ENCODE results near the gene SERPINE1.
"Not testable (repeated sequence)": the region's sequence is repeated elsewhere in the genome, so short reads cannot be mapped to it uniquely, and the experiment has no call there.

SERPINE1 gene

DNA sequence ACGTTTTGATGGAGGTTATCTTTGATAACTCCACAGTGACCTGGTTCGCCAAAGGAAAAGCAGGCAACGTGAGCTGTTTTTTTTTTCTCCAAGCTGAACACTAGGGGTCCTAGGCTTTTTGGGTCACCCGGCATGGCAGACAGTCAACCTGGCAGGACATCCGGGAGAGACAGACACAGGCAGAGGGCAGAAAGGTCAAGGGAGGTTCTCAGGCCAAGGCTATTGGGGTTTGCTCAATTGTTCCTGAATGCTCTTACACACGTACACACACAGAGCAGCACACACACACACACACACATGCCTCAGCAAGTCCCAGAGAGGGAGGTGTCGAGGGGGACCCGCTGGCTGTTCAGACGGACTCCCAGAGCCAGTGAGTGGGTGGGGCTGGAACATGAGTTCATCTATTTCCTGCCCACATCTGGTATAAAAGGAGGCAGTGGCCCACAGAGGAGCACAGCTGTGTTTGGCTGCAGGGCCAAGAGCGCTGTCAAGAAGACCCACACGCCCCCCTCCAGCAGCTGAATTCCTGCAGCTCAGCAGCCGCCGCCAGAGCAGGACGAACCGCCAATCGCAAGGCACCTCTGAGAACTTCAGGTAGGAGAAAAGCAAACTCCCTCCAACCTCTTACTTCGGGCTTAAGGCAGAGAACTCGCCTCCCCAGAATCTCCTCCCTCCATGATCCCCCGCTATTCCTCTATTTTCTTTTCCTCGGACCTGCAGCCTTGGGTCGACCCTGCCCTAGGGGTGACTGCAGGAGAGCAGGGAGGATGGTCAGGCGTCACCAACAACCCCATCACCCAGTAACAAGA is at the start of gene SERPINE1:
Gene SERPINE1, plus strand, starts transcription at position 454 of the 809 bp plus-strand sequence. CDS start 1,290 bp downstream, outside the sequence.
- DNase-seq: peak; percentile 95

DNA sequence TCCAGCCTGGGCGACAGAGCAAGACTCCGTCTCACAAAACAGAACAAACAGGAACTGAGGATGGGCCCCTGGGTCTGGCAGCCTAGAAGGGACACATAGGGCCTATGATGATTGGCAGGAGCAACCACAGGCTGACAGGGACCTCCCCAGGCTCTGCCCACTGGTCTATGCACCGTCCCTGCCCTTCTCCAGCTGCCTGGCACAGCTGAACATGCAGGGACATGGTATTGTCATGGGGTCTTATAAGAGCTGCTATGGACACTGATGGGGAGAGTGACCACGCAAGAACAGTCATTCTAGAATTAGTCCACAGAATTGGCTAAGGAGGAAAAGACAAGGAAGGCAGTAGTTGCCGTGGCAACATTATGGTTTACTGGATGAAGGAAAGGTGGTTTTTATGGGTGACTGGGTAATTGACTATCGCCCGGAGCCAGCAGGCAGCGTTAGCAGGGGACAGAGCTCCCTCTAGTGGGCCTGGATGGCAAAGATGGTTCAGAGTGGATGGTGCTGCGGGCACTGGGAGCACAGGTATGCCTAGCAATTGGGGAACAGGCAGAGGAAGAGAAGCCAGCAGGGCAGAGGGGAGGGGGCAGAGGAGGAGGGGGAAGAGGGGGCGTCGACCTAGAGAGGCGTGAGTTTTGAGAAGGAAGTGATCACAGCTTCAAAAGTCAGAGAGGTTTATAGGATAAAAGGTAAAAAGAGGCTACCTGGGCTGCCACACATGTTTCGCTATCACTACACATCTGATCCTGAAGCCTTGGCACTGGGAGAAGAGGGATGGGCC is 49.4 kb upstream of the SERPINE1 start:
- peak; percentile 81 for DNase-seq

DNA sequence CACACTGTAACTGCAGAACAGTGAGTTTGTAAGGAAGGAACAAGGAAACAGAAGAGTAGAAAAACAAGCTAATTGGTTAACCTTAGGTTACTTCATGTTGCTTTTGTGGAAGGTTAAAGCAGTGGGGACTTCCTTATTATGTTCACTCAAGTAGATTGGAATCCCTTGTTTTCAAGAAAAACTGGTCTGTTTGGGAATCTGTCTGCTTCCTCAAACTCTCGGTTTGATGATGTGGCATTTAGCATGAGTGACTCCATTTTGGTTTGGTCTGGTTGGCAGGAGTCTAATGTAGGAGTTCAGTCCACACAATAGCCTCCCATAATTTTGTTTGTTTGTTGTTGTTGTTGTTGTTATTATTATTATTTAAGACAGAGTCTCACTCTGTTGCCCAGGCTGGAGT is 45.5 kb upstream of the SERPINE1 start:
- DNase-seq: no peak

DNA sequence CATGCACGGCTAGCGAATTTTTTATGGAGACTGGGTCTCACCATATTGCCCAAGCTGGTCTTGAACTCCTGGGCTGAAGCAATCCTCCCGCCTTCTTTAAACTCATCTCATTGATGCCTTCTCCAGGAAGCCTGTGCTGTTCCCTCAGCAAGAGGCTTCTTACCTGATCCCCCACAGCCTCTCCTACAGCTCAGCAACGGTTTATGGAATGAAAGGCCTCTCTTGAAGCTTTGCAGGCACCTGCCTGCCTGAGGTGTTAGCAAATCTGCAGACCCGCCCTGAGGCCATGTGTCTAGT is 42.1 kb upstream of the SERPINE1 start:
- DNase-seq: no peak

DNA sequence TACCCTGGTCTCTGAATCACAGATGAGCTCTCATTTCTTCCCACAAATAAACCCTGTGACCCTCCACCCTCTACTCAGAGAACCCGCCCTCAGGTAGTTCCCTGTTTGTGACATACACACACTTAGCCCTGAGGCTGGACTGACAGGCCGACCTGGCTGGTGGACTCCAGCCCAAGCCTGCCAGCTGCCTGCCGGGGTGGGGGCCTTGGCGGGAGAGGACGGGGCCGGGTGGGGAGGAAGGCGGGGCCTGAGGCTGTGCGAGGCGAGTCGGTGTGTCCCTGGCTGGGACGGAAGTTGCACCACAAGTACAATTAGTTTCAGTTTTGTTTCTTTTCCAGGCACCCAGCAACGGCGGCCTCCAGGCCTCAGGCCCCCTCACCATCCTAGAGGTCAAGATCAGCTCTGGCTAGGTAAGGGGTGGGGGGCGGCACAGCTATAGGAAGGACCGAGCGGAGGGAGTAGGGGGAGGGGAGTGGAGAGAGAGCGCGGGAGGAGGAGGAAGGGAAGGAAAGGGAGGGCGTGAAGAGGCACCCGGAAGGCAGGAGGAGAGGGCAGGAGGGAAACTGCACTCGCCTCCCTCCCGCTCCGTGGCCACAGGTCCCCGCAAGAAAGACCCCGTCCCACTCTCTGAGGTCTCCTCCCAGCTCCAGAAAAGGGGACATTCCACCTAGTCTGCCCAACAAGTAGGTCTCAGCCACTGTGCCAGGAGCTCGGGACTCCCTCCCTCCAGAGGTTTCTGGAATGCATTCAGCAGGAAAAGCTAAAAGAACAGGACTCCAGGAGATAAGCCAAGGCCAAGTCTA is 41.5 kb upstream of the SERPINE1 start, which contains the start of gene TRIM56:
Gene TRIM56, plus strand, starts transcription at position 320 of the 803 bp plus-strand sequence. CDS start 1,832 bp downstream, outside the sequence.
- DNase-seq: peak; percentile 90

DNA sequence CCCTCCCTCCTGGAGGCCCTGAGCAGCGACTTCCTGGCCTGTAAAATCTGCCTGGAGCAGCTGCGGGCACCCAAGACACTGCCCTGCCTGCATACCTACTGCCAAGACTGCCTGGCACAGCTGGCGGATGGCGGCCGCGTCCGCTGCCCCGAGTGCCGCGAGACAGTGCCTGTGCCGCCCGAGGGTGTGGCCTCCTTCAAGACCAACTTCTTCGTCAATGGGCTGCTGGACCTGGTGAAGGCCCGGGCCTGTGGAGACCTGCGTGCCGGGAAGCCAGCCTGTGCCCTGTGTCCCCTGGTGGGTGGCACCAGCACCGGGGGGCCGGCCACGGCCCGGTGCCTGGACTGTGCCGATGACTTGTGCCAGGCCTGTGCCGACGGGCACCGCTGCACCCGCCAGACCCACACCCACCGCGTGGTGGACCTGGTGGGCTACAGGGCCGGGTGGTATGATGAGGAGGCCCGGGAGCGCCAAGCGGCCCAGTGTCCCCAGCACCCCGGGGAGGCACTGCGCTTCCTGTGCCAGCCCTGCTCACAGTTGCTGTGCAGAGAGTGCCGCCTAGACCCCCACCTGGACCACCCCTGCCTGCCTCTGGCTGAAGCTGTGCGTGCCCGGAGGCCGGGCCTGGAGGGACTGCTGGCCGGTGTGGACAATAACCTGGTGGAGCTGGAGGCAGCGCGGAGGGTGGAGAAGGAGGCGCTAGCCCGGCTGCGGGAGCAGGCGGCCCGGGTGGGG is 39.4 kb upstream of the SERPINE1 start:
- DNase-seq: no peak

DNA sequence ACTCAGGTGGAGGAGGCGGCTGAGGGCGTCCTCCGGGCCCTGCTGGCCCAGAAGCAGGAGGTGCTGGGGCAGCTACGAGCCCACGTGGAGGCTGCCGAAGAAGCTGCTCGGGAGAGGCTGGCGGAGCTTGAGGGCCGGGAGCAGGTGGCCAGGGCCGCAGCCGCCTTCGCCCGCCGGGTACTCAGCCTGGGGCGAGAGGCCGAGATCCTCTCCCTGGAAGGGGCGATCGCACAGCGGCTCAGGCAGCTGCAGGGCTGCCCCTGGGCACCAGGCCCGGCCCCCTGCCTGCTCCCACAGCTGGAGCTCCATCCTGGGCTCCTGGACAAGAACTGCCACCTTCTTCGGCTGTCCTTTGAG is 38.9 kb upstream of the SERPINE1 start:
- no peak for DNase-seq

DNA sequence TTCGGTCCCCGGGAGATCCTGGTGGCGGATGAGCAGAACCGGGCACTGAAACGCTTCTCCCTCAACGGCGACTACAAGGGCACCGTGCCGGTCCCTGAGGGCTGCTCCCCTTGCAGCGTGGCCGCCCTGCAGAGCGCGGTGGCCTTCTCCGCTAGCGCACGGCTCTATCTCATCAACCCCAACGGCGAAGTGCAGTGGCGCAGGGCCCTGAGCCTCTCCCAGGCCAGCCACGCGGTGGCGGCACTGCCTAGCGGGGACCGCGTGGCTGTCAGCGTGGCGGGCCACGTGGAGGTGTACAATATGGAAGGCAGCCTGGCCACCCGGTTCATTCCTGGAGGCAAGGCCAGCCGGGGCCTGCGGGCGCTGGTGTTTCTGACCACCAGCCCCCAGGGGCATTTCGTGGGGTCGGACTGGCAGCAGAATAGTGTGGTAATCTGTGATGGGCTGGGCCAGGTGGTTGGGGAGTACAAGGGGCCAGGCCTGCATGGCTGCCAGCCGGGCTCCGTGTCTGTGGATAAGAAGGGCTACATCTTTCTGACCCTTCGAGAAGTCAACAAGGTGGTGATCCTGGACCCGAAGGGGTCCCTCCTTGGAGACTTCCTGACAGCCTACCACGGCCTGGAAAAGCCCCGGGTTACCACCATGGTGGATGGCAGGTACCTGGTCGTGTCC is 37.9 kb upstream of the SERPINE1 start:
- DNase-seq: no peak

DNA sequence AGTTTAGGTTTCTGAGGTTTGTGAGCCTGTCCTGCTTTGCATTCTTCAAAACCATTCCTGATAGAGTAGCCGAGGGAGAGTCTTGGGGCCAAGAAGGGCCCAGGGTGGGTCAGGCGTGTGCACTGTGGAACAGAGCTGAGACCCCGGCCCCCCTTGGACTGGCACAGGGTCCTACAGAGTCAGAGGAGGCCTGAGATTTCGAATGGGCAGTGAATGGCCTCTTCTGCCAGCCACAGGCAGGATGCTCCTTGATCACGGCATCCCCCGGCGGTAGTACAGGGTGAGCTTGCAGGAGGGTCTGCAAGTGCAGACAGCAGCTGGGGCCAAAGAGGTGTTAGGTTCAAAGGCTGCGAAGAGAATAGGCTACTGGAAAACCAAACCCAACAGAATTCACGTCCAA is 37.0 kb upstream of the SERPINE1 start:
- no peak for DNase-seq

DNA sequence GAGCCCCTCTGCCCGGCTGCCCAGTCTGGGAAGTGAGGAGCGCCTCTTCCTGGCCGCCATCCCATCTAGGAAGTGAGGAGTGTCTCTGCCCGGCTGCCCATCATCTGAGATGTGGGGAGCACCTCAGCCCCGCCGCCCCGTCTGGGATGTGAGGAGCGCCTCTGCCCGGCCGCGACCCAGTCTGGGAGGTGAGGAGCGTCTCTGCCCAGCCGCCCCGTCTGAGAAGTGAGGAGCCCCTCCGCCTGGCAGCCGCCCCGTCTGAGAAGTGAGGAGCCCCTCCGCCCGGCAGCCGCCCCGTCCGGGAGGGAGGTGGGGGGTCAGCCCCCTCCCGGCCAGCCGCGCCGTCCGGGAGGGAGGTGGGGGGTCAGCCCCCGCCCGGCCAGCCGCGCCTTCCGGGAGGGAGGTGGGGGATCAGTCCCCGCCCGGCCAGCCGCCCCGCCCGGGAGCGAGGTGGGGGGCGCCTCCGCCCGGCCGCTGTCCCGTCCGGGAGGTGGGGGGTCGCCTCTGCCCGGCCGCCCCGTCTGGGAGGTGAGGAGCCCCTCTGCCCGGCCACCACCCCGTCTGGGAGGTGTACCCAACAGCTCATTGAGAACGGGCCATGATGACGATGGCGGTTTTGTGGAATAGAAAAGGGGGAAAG is 34.5 kb upstream of the SERPINE1 start:
- not testable (repeated sequence) for DNase-seq

DNA sequence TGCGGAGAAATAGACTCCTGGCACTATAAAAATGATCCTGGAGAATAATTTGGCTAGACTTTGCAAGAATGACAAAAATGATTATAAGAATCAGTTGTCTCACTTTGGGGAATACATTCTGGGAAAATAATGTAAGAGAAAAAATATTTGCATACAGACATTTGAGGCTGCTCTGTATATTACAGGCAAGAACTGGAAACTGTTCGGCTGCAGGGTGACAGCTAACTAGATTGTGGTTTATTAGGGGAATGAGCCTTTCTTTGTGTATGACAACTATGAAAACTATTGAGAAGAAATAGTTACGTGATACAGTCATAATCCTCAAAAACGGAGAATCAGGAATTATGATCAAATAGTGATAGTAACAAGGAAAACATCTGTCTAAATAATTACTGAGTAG is 33.0 kb upstream of the SERPINE1 start:
- no peak for DNase-seq

DNA sequence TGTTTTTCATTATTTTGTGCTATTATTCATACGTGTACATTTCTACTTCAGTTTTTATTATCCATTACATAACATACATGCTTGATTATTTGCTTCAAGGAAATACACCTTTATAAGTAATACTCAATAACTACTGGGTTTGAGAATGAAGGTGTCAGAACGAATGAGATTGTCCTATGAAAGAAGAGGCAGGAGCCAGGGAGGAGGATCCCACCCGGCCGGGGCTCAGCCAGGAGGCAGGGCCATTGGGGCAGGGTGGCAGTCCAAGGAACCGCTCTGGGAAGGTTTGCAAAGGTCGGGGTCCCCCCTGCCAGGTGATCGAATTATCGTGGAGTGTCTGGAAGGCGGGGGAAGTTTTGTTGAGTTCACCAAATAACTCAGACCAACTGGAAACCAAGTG is 32.5 kb upstream of the SERPINE1 start:
- DNase-seq: no peak

DNA sequence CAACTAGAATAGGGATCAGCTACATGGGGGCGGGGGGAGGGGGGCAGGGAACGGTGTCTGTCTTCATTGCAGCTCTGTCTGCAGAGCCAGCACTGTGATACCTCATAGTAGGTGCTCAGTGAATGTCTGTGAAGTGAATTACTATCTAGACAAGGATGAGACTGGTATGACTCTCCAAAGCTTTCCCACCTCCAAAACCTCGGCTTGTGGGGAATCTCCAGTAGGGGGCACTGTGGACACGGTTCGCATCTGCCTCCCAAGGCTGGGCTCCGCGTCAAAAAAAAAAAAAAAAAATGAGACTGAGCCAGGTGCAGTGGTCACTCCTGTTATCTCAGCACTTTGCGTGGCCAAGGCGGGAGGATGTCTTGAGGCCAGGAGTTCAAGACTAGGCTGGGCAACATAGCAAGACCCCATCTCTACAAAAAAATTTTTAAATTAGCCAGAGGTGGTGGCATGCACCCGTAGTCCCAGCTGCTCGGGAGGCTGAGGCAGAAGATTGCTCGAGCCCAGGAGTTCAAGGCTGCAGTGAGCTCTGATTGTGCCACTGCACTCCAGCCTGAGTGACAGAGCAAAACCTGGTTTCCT is 32.0 kb upstream of the SERPINE1 start:
- peak; percentile 49 for DNase-seq

DNA sequence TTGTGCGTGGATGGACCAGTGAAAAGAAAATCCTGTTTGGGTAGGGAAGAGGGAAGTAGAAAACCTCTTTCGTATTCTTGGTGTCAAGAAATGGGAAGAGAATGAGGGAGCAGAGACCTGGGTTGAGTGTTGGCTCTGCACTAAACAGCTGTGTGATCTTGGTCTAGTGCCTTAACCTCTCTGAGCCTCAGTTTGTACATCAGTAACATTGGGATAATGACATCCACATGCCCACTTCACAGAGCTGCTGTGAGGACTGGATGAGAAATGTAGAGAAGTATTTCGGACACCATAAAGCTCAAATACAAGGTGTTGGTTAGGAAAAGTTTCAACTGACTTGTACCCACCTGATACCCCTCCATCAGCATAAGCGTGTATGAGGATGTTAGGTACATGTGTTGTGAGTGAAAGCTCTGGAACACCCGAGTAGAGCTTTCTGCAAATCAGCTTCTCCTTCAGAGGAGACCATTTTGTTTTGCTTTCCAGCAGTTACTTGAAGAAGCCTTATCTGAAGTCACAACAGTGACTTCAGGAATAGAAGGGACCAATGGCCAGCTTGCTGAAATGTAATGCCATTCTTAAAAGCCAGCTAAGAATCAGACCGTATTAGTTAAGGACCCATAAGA is 30.5 kb upstream of the SERPINE1 start:
- DNase-seq: no peak

DNA sequence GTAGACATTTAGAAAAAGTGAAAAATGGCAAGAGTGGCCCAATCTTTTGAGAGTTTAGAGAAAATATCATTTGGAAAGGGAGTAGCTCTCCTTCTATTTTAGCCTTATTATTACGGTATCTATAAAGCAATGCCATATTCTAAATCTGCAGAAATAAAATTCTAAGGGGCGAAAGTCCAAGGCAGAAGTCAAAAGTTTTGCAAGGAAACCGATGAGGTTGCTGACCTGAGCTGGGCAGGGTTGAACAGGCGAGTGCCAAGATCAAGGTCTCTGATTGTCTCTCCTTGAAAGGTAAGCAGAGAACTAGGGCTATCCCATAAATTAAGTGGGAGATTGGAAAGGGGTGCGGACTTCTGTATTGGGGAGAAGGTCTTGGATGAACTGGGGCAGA is 30.0 kb upstream of the SERPINE1 start:
- DNase-seq: no peak

DNA sequence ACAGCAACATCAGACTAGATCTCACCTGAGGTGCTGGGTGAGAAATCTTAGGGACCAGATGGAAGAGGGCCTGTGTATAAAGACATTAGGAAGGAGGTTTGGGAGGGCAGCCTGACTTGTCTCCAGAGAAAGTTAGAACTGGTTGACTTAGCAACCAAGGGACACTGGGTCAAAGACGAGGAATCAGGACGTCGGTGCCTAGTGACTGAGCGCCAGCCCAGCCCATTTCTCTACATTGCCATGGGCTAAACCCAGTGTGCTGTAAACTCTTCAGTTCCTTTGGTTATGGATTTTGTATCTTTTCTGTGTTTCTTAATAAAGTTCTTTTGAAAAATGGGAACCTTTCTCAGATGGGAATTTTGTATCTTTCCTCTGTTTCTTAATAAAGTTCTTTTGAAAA is 29.3 kb upstream of the SERPINE1 start:
- DNase-seq: no peak

DNA sequence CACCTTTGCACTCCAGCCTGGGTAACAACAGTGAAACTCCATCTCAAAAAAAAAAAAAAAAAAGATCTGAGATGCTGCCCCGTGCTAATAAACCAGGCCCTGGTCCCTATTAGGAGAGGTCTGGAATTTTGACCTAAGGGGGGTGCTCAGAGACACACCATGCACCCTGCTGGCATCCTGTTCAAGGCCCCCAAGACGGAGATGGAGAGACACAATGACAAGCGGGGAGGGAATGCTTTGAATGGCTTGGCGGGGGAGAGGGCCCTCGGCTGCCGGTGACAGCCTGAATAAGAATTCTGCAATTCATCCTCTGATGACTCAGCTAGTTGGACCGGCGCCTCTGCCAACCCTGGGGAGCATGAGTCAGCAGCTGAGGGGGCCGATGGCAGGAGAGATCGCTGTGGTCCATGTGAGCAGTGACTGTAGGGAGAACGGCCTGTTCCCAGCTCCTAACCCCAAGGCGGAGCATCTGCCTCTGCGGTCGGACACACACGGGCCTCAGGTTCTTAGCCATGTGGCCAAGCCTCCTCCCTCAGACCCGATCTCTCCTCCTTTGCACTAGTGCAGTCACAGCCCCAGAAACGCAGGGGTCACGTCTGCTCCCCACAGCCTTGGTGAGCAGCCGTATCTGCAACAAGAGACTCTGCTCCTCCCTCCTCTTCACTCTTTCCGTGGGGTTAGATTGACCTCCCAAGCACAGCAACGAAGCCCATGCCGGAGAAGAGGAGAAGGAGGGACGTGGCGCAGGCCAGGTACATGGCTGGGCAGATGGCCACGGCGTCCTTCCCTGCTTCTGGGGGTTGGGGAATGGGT is 26.7 kb upstream of the SERPINE1 start:
- DNase-seq: peak; percentile 94

DNA sequence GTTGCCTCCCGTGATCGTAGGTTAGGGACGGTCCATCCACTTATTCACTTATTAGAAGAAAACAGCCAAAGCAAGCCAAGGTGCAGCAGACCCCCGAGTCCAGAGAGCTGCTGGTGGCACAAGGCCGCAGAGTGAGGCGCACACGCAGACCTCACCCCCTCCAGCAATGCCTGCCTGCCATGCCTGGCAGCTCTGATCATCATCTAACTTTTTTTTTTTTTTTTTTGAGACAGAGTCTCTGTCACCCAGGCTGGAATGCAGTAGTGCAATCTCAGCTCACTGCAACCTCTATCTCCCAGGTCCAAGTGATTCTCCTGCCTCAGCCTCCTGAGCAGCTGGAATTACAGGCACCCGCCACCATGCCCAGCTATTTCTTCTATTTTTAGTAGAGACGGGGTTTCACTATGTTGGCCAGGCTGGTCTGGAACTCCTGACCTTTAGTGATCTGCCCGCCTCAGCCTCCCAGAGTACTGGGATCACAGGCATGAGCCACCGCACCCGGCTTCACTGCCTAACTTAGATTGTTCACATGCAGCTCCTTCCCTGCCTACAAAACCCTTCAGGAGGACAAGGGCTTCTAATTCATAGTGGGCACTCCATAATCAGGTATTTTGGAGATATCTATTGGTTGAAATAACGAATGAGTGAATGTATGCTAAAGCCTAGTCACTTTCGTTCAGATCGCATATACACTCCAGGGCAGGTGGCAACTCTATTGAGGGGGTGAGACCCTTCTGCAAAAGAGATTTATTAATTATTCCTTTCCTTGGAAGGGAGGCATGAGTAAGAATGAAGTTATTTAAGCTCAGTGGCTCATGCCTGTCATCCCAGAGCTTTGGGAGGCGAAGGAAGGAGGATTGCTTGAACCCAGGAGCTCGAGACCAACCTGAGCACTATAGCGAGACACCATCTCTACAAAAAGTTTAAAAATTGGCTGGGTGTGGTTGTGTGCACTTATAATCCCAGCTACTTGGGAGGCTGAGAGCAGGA is 25.8 kb upstream of the SERPINE1 start:
- no peak for DNase-seq

DNA sequence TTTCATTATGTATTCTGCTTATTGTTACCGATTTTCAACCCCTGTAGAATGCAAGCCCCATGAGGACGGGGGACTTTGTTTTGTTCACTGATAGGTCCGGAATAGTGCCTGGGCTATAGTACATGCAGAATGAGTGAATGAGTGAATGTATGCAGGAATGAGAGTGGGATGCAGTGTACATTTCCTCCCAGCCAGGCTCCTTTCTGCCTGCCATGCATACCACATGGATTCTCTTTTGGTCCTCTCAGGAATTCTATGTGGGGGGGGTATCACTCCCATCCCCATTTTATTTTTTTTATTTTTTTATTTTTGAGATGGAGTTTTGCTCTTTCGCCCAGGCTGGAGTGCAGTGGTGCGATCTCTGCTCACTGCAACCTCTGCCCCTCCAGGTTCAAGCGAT is 24.9 kb upstream of the SERPINE1 start:
- DNase-seq: no peak

Measured in femur (tissue), 1 donor.